H9 (cell line): ENCODE measurements around the gene LBX1. TPM values are rescaled to one million over a fixed set of nuclear protein-coding genes. Genes with fewer than 3 reads are reported as not detected.

Source experiments
- DNase-seq: peaks from one replicate; pipeline ENCODE4 v3.0.0-alpha.2; 2017
- H2AFZ ChIP-seq: one replicate; pipeline ENCODE4 v1.6.1; 2013; ENCODE audit warnings: mild to moderate bottlenecking, low read length, control low read depth, moderate library complexity
- H2AK5ac ChIP-seq: 2 replicates; pipeline ENCODE4 v1.6.1; 2013; ENCODE audit warnings: low read length, control low read depth, mixed read lengths; ENCODE audit not compliant: insufficient read length
- H2BK120ac ChIP-seq: one replicate; pipeline ENCODE4 v1.6.1; 2013; ENCODE audit warnings: low read depth, mild to moderate bottlenecking, low read length, control low read depth, inconsistent platforms; ENCODE audit not compliant: poor library complexity, severe bottlenecking
- H2BK12ac ChIP-seq: 2 replicates; pipeline ENCODE4 v1.6.1; 2013; ENCODE audit warnings: low read length, control low read depth, mixed read lengths, low read depth; ENCODE audit not compliant: insufficient read length
- H2BK15ac ChIP-seq: 2 replicates; pipeline ENCODE4 v1.6.1; 2013; ENCODE audit warnings: low read depth, low read length, control low read depth
- H2BK20ac ChIP-seq: one replicate; pipeline ENCODE4 v1.6.1; 2013; ENCODE audit warnings: low read depth, mild to moderate bottlenecking, low read length, control low read depth, inconsistent platforms; ENCODE audit not compliant: poor library complexity, severe bottlenecking
- H2BK5ac ChIP-seq: 2 replicates; pipeline ENCODE4 v1.6.1; 2013; ENCODE audit warnings: low read length, control low read depth, mixed read lengths; ENCODE audit not compliant: insufficient read length
- H3K14ac ChIP-seq: 2 replicates; pipeline ENCODE4 v1.6.1; 2013; ENCODE audit warnings: low read length, control low read depth; ENCODE audit not compliant: insufficient read depth
- H3K18ac ChIP-seq: 2 replicates; pipeline ENCODE4 v1.6.1; 2013; ENCODE audit warnings: low read depth, mild to moderate bottlenecking, mixed read lengths, low read length, control low read depth; ENCODE audit not compliant: insufficient read length
- H3K23ac ChIP-seq: 2 replicates; pipeline ENCODE4 v1.6.1; 2013; ENCODE audit warnings: low read length, control low read depth, mixed read lengths, low read depth; ENCODE audit not compliant: insufficient read length
- H3K23me2 ChIP-seq: 2 replicates; pipeline ENCODE4 v1.6.1; 2013; ENCODE audit warnings: low read depth, mild to moderate bottlenecking, mixed read lengths, low read length, control low read depth; ENCODE audit not compliant: insufficient read length, poor library complexity, severe bottlenecking
- H3K27ac ChIP-seq: 2 replicates; pipeline ENCODE4 v1.5.1; 2013; ENCODE audit warnings: low read length, control low read depth, mixed read lengths, low read depth; ENCODE audit not compliant: insufficient read length
- H3K27me3 ChIP-seq: 2 replicates; pipeline ENCODE4 v1.6.1; 2013; ENCODE audit warnings: low read length, control low read depth, inconsistent platforms; ENCODE audit not compliant: insufficient read depth
- H3K4ac ChIP-seq: 2 replicates; pipeline ENCODE4 v1.6.1; 2013; ENCODE audit warnings: low read depth, mild to moderate bottlenecking, control low read depth, inconsistent platforms, low read length, moderate library complexity
- H3K4me1 ChIP-seq: 2 replicates; pipeline ENCODE4 v1.6.1; 2013; ENCODE audit warnings: low read length, control low read depth, inconsistent platforms; ENCODE audit not compliant: insufficient read depth
- H3K4me2 ChIP-seq: 2 replicates; pipeline ENCODE4 v1.6.1; 2013; ENCODE audit warnings: low read length, control low read depth, mixed read lengths; ENCODE audit not compliant: insufficient read length, insufficient read depth
- H3K56ac ChIP-seq: 2 replicates; pipeline ENCODE4 v1.6.1; 2013; ENCODE audit warnings: low read depth, mild to moderate bottlenecking, mixed read lengths, low read length, control low read depth; ENCODE audit not compliant: insufficient read length
- H3K79me1 ChIP-seq: 2 replicates; pipeline ENCODE4 v1.6.1; 2013; ENCODE audit warnings: low read depth, mild to moderate bottlenecking, moderate library complexity, low read length, control low read depth, inconsistent platforms; ENCODE audit not compliant: insufficient read depth, poor library complexity, severe bottlenecking
- H3K79me2 ChIP-seq: 2 replicates; pipeline ENCODE4 v1.6.1; 2013; ENCODE audit warnings: low read length, control low read depth, inconsistent platforms; ENCODE audit not compliant: insufficient read depth
- H3K9ac ChIP-seq: 2 replicates; pipeline ENCODE4 v1.6.1; 2013; ENCODE audit warnings: low read length, control low read depth, mixed read lengths; ENCODE audit not compliant: insufficient read length; ENCODE audit errors: extremely low read depth
- H3K9me3 ChIP-seq: one replicate; pipeline ENCODE4 v1.6.1; 2013; ENCODE audit warnings: low read depth, low read length, inconsistent platforms; ENCODE audit not compliant: control insufficient read depth
- H3T11ph ChIP-seq: one replicate; pipeline ENCODE4 v1.6.1; 2013; ENCODE audit warnings: mild to moderate bottlenecking, low read length, control low read depth, inconsistent platforms
- H4K20me1 ChIP-seq: one replicate; pipeline ENCODE4 v1.6.1; 2013; ENCODE audit not compliant: control insufficient read depth, insufficient read length, insufficient read depth
- H4K5ac ChIP-seq: 2 replicates; pipeline ENCODE4 v1.6.1; 2013; ENCODE audit warnings: low read depth, mild to moderate bottlenecking, mixed read lengths, low read length, control low read depth; ENCODE audit not compliant: insufficient read length
- H4K8ac ChIP-seq: replicated peaks from 2 replicates; pipeline ENCODE4 v1.6.1; 2013; ENCODE audit warnings: low read length, control low read depth, mixed read lengths, low read depth; ENCODE audit not compliant: insufficient read length
- H4K91ac ChIP-seq: 2 replicates; pipeline ENCODE4 v1.6.1; 2013; ENCODE audit warnings: low read depth, mild to moderate bottlenecking, moderate library complexity, mixed read lengths, low read length, control low read depth; ENCODE audit not compliant: insufficient read length
- H3K27ac Mint-ChIP-seq, 3 experiments: 2 replicates in 2 of 3; 3 replicates in 1 of 3; pipeline ENCODE4 v1.8.0; 2020 to 2021; ENCODE audit warnings: mixed read lengths in 3 of 3, mild to moderate bottlenecking in 1 of 3, moderate library complexity in 1 of 3
- H3K27me3 Mint-ChIP-seq: 2 replicates; pipeline ENCODE4 v1.8.0; 2021; ENCODE audit warnings: low read depth, mild to moderate bottlenecking, moderate library complexity, mixed read lengths
- H3K36me3 Mint-ChIP-seq, 3 experiments: 2 replicates in 2 of 3; 3 replicates in 1 of 3; pipeline ENCODE4 v1.8.0; 2020 to 2021; ENCODE audit warnings: low read depth in 3 of 3, mixed read lengths in 3 of 3; ENCODE audit not compliant: insufficient read depth in 1 of 3
- H3K4me1 Mint-ChIP-seq, 2 experiments: 2 replicates each; pipeline ENCODE4 v1.8.0; 2020; ENCODE audit warnings: mixed read lengths in 2 of 2
- H3K4me3 Mint-ChIP-seq, 2 experiments: 2 replicates in 1 of 2; 3 replicates in 1 of 2; pipeline ENCODE4 v1.8.0; 2020 to 2021; ENCODE audit warnings: mild to moderate bottlenecking in 2 of 2, mixed read lengths in 2 of 2, moderate library complexity in 1 of 2
- H3K9me3 Mint-ChIP-seq, 2 experiments: 2 replicates in 1 of 2; 3 replicates in 1 of 2; pipeline ENCODE4 v1.8.0; 2020; ENCODE audit warnings: mild to moderate bottlenecking in 2 of 2, mixed read lengths in 2 of 2, moderate library complexity in 1 of 2
- WGBS: extraction: QIAGEN DNeasy Blood & Tissue Kit; methylation state at CpG from one replicate; pipeline ENCODE4 v1.1.7; 2013; ENCODE audit warnings: missing lambda C conversion rate, low lambda C conversion rate, mixed read lengths; ENCODE audit not compliant: insufficient read length; ENCODE audit errors: extremely low coverage; 5-methylcytosine and 5-hydroxymethylcytosine counted together
- total RNA-seq: library from RNA; stranded (reverse); gene quantifications from 2 replicates; pipeline ENCODE4 v1.2.1, GENCODE V29; 2021
- TF ChIP-seq, protein P1 (sequence below): fragments of 200-600 bp; sonication (generic); conservative IDR thresholded peaks from 3 replicates; pipeline ENCODE4 v1.8.0; 2021; ENCODE audit warnings: antibody characterized with exemption, mild to moderate bottlenecking

Gene LBX1
- total RNA-seq, 1 experiment from 2014 or later: not detected

DNA sequence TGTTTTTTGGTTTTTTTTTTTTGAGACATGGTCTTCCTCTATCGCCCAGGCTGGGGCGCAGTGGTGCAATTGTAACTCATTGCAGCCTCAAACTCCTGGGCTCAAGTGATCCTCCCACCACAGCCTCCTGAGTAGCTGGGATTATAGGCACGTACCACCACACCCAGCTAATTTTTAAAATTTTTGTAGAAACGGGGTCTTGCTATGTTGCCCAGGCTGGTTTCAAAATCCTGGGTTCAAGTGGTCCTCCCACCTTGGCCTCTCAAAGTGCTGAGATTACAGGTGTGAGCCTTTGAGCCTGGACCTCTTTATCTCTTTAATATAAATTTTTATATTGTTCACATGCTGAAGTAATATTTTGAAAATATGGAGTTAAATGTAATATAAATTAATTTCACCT, 28.2 kb upstream of the LBX1 start:
- no peak overlapping the region for H2AK5ac ChIP-seq
- H3K23me2 ChIP-seq: no peaks in the 10 kb centered on the region
- H4K5ac ChIP-seq: no peak overlapping the region
- peaks cover 71% of the 10 kb centered on the region for H3K27me3 Mint-ChIP-seq
- no peak overlapping the region for H3K27ac ChIP-seq
- H4K8ac ChIP-seq: no peak overlapping the region
- no peaks in the 10 kb centered on the region for H3K79me1 ChIP-seq
- WGBS: no CpG with 5 or more reads among the region's 4 CpGs
- H3K4ac ChIP-seq: no peak overlapping the region
- H3K79me2 ChIP-seq: no peaks in the 10 kb centered on the region
- H2AFZ ChIP-seq: no peak overlapping the region
- H3K27me3 ChIP-seq: no peaks in the 10 kb centered on the region
- no peaks in the 10 kb centered on the region for H4K20me1 ChIP-seq
- no peak overlapping the region for H3T11ph ChIP-seq
- H3K4me3 Mint-ChIP-seq: no peak overlapping the region
- no peaks in the 10 kb centered on the region for H3K9me3 ChIP-seq
- H2BK12ac ChIP-seq: no peak overlapping the region
- peaks cover 26 to 41% of the 10 kb centered on the region in 2 experiments for H3K4me1 Mint-ChIP-seq
- H3K14ac ChIP-seq: no peak overlapping the region
- no peak overlapping the region for H2BK120ac ChIP-seq
- no peak overlapping the region for H2BK15ac ChIP-seq
- DNase-seq: no peak
- TF ChIP-seq, protein P1, sequence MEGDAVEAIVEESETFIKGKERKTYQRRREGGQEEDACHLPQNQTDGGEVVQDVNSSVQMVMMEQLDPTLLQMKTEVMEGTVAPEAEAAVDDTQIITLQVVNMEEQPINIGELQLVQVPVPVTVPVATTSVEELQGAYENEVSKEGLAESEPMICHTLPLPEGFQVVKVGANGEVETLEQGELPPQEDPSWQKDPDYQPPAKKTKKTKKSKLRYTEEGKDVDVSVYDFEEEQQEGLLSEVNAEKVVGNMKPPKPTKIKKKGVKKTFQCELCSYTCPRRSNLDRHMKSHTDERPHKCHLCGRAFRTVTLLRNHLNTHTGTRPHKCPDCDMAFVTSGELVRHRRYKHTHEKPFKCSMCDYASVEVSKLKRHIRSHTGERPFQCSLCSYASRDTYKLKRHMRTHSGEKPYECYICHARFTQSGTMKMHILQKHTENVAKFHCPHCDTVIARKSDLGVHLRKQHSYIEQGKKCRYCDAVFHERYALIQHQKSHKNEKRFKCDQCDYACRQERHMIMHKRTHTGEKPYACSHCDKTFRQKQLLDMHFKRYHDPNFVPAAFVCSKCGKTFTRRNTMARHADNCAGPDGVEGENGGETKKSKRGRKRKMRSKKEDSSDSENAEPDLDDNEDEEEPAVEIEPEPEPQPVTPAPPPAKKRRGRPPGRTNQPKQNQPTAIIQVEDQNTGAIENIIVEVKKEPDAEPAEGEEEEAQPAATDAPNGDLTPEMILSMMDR: 0 out of 3 replicates have a peak, but pooled peaks have one; percentile 11
- H4K91ac ChIP-seq: no peak overlapping the region
- H3K9me3 Mint-ChIP-seq: no peaks in the 10 kb centered on the region; a peak in 1 of 5 replicates
- H3K9ac ChIP-seq: no peak overlapping the region
- no peak overlapping the region for H3K56ac ChIP-seq
- peaks cover 5% of the 10 kb centered on the region; the same call in 1 of the 2 replicates for H3K4me1 ChIP-seq
- H3K18ac ChIP-seq: no peak overlapping the region
- H3K27ac Mint-ChIP-seq: no peak overlapping the region
- no peak overlapping the region for H2BK20ac ChIP-seq
- no peak overlapping the region for H3K4me2 ChIP-seq
- no peak overlapping the region for H3K23ac ChIP-seq
- no peak overlapping the region for H2BK5ac ChIP-seq
- H3K36me3 Mint-ChIP-seq: no peaks in the 10 kb centered on the region
